Body of pancreas (tissue), 4 donors: Measurements from ENCODE around the gene TBC1D20. TPM values are rescaled to one million over a fixed set of nuclear protein-coding genes. Genes with fewer than 3 reads are reported as not detected.

Experiments
- ATAC-seq: fragments of 150-250 bp; one replicate; pipeline ENCODE4 v1.9.1; 2016
- DNase-seq, 4 donors: peaks; one replicate each; pipeline ENCODE4 v3.0.0-alpha.2; 2019
- H3K27ac ChIP-seq, 4 donors: fragments of 200-600 bp; sonication (generic); 1 replicate in 3 of 4; 2 replicates in 1 of 4; pipeline versions ENCODE4 v1.5.1 to v1.6.1; 2016 to 2019; ENCODE audit warnings: mild to moderate bottlenecking in 1 of 4, mixed read lengths in 1 of 4, moderate library complexity in 1 of 4
- H3K27me3 ChIP-seq, 2 donors: fragments of 200-600 bp; sonication (generic); one replicate each; pipeline ENCODE4 v1.6.0; 2016; ENCODE audit warnings: mild to moderate bottlenecking in 1 of 2
- H3K36me3 ChIP-seq, 2 donors: fragments of 200-600 bp; sonication (generic); replicated peaks in 1 of 2; 2 replicates each; pipeline ENCODE4 v1.5.1; 2016; ENCODE audit warnings: low read depth in 2 of 2; ENCODE audit not compliant: insufficient read depth in 1 of 2
- H3K4me1 ChIP-seq: fragments of 200-600 bp; sonication (generic); one replicate; pipeline ENCODE4 v1.6.0; 2016
- H3K4me3 ChIP-seq, 2 donors: fragments of 200-600 bp; sonication (generic); 1 replicate in 1 of 2; 2 replicates in 1 of 2; pipeline ENCODE4 v1.5.1; 2016 to 2019
- H3K9me3 ChIP-seq, 3 donors: fragments of 200-600 bp; sonication (generic); 1 replicate in 2 of 3; 2 replicates in 1 of 3; pipeline ENCODE4 v1.5.1; 2016
- POLR2A ChIP-seq, 3 donors: fragments of 450-650 bp; IDR thresholded peaks; one replicate each; pipeline ENCODE4 v1.6.1; 2016; ENCODE audit warnings: antibody characterized with exemption in 3 of 3, mild to moderate bottlenecking in 2 of 3
- WGBS, 2 donors: methylation state at CpG; one replicate each; pipeline ENCODE4 v1.1.5; 2017; 5-methylcytosine and 5-hydroxymethylcytosine counted together
- intact Hi-C: fragments of 100-400 bp; cut with DNase I; formaldehyde crosslinking; loops from one replicate; pipeline ENCODE4 v1.15.1; 2023
- total RNA-seq, 2 donors: library from RNA; depleted of rRNA; stranded (reverse); fragments of >200 nt; gene quantifications; one replicate each; pipeline ENCODE4 v1.1.0, GENCODE V29; 2016
- TF ChIP-seq, protein P1 (sequence below), 7 experiments: fragments of 450-650 bp in 4 of 7; fragments of 200-600 bp in 3 of 7; sonication (generic) in 3 of 7; IDR thresholded peaks; one replicate each; pipeline ENCODE4 v1.5.1; 2016 to 2019; ENCODE audit warnings: antibody characterized with exemption in 7 of 7

The TBC1D20 gene
- total RNA-seq, 2 donors from 2014 or later: 16.3 to 27.4 TPM

- intact Hi-C loops: loop anchor here (10.0 kb wide), 1 partner anchor 121 kb away; no protein-coding TSS in a partner anchor
- no peaks in the 10 kb centered on the region for H3K36me3 ChIP-seq
- peaks cover 9% of the 10 kb centered on the region for H3K4me1 ChIP-seq
- H3K9me3 ChIP-seq: no peaks in the 10 kb centered on the region
- TF ChIP-seq, protein P1, sequence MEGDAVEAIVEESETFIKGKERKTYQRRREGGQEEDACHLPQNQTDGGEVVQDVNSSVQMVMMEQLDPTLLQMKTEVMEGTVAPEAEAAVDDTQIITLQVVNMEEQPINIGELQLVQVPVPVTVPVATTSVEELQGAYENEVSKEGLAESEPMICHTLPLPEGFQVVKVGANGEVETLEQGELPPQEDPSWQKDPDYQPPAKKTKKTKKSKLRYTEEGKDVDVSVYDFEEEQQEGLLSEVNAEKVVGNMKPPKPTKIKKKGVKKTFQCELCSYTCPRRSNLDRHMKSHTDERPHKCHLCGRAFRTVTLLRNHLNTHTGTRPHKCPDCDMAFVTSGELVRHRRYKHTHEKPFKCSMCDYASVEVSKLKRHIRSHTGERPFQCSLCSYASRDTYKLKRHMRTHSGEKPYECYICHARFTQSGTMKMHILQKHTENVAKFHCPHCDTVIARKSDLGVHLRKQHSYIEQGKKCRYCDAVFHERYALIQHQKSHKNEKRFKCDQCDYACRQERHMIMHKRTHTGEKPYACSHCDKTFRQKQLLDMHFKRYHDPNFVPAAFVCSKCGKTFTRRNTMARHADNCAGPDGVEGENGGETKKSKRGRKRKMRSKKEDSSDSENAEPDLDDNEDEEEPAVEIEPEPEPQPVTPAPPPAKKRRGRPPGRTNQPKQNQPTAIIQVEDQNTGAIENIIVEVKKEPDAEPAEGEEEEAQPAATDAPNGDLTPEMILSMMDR (IDR thresholded peaks at IDR 0.05): no peak
- no peak for TF ChIP-seq POLR2A (IDR thresholded peaks at IDR 0.05)
- DNase-seq (no peak), ATAC-seq (no peak)
- H3K27ac ChIP-seq: no peak overlapping the region
- no peaks in the 10 kb centered on the region for H3K27me3 ChIP-seq
- H3K4me3 ChIP-seq: no peak overlapping the region
- 94 to 98% methylated on average over 6 of the region's 6 CpGs for WGBS, 2 donors
Observed at GRCh38 chr20:475463-476357, 13.4 kb upstream of the TBC1D20 start.

- Histone ChIP-seq H3K27ac (no peak overlapping the region), H3K4me1 (peaks cover 9% of the 10 kb centered on the region), H3K27me3 (no peaks in the 10 kb centered on the region), H3K4me3 (no peak overlapping the region), H3K9me3 (no peaks in the 10 kb centered on the region), H3K36me3 (no peaks in the 10 kb centered on the region)
- 80 to 84% methylated on average over 2 of the region's 2 CpGs for WGBS, 2 donors
- ATAC-seq: no peak
- no peak for DNase-seq
- TF ChIP-seq, protein P1 (IDR thresholded peaks at IDR 0.05): no peak
- TF ChIP-seq POLR2A (IDR thresholded peaks at IDR 0.05): no peak
- intact Hi-C loops: loop anchor here (10.0 kb wide), 1 partner anchor 120 kb away; no protein-coding TSS in a partner anchor
Observed at GRCh38 chr20:474581-474980, 12.2 kb upstream of the TBC1D20 start.

DNA sequence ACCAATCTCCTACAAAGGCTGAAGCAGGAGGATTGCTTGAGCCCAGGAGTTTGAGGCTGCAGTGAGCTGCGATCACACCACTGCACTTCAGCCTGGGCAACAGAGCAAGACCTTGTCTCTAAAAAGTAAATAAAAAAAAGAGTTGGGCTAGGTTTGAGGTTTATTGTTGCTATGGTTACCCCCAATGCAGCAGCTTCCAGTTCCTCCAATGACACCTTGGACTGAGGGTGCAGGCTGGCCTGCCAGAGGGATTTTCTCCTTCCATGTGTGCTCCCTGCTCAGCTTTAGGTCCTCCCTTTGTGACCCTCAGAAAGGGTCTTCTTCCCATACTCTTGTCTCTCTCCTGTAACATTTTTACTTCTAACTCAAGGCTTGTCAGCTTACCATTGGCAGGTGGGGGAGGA is 10.6 kb upstream of the TBC1D20 start:
- Histone ChIP-seq H3K27me3 (no peaks in the 10 kb centered on the region), H3K27ac (no peak overlapping the region), H3K9me3 (no peaks in the 10 kb centered on the region), H3K4me1 (no peaks in the 10 kb centered on the region), H3K4me3 (no peak overlapping the region), H3K36me3 (no peaks in the 10 kb centered on the region)
- no peak for DNase-seq
- 92 to 94% methylated on average over 1 of the region's 1 CpG for WGBS, 2 donors
- TF ChIP-seq, protein P1 (IDR thresholded peaks at IDR 0.05): no peak
- no peak for TF ChIP-seq POLR2A (IDR thresholded peaks at IDR 0.05)
- intact Hi-C loops: loop anchor here (10.0 kb wide), 1 partner anchor 118 kb away; no protein-coding TSS in a partner anchor
- ATAC-seq: no peak

DNA sequence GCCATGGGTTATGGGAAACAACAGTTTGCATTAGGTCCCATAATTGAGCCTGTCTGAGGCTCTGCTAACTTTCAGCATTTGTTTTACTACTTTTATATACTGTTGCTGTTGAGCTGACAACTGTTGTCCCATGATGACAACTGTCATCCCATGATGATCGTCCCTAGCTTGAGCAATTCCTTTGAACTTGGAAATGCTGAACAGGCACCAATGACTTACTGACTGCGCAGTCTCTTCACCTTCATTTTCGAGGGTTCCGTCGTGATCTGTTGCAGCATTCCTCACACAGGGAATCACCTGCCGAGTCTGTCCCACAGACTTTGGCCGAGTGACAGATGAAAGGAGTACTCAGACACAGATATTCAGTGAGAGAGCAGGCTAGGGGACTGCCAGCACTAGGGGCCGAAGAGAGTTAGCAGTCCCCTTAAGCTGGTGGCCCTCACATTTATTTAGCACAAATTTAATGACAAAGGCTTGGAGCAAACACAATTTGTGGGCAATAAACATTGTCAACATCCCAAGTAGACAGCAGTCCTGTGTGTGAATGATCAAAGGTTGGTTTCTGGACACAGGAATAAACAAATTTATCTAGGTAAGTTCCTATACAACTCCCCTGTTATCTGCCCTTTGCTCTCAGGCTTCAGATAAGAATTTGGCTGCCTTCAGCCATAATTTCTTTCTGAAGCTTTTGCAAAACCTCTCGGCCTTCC is 10.0 kb upstream of the TBC1D20 start:
- TF ChIP-seq POLR2A (IDR thresholded peaks at IDR 0.05): no peak
- TF ChIP-seq, protein P1 (IDR thresholded peaks at IDR 0.05): no peak
- DNase-seq (no peak), ATAC-seq (no peak)
- Histone ChIP-seq H3K27me3 (no peaks in the 10 kb centered on the region), H3K36me3 (no peaks in the 10 kb centered on the region), H3K9me3 (no peaks in the 10 kb centered on the region), H3K27ac (no peak overlapping the region), H3K4me1 (no peaks in the 10 kb centered on the region), H3K4me3 (no peak overlapping the region)
- WGBS, 2 donors: 84 to 93% methylated on average over 9 of the region's 9 CpGs
- intact Hi-C loops: loop anchor here (10.0 kb wide), 1 partner anchor 117 kb away; no protein-coding TSS in a partner anchor
